Loucy (cell line): ENCODE data around the gene TBL1XR1.

ENCODE experiments used
- H2AFZ ChIP-seq: fragments of 200-600 bp; sonication (generic); 2 replicates; pipeline ENCODE4 v1.6.0; 2016; ENCODE audit warnings: antibody characterized with exemption, mild to moderate bottlenecking, low read length, moderate library complexity
- H3F3A ChIP-seq: fragments of 200-600 bp; 2 replicates; pipeline ENCODE4 v1.6.0; 2016; ENCODE audit warnings: antibody characterized with exemption, low read depth, mild to moderate bottlenecking
- H3K27me3 ChIP-seq: fragments of 200-600 bp; sonication (generic); 2 replicates; pipeline ENCODE4 v1.6.1; 2014; ENCODE audit warnings: low read length, mild to moderate bottlenecking; ENCODE audit not compliant: insufficient read depth, poor library complexity, severe bottlenecking
- H3K36me3 ChIP-seq: fragments of 200-600 bp; sonication (generic); 2 replicates; pipeline ENCODE4 v1.6.1; 2016; ENCODE audit warnings: low read length; ENCODE audit not compliant: insufficient read depth
- H3K4me1 ChIP-seq: fragments of 200-600 bp; sonication (generic); 2 replicates; pipeline ENCODE4 v1.5.1; 2014; ENCODE audit warnings: low read length, mild to moderate bottlenecking; ENCODE audit not compliant: insufficient read depth, poor library complexity, severe bottlenecking
- H3K4me2 ChIP-seq: fragments of 200-600 bp; sonication (generic); 2 replicates; pipeline ENCODE4 v1.6.0; 2014; ENCODE audit warnings: antibody characterized with exemption, low read length, low read depth, mild to moderate bottlenecking; ENCODE audit not compliant: poor library complexity, severe bottlenecking
- H3K4me3 ChIP-seq: fragments of 200-600 bp; sonication (generic); 2 replicates; pipeline ENCODE4 v1.5.1; 2014; ENCODE audit warnings: low read length, mild to moderate bottlenecking, mixed read lengths; ENCODE audit not compliant: poor library complexity, severe bottlenecking
- H3K79me2 ChIP-seq: fragments of 200-600 bp; sonication (generic); 2 replicates; pipeline ENCODE4 v1.6.1; 2014; ENCODE audit warnings: low read length; ENCODE audit not compliant: insufficient read depth
- H3K9ac ChIP-seq: fragments of 200-600 bp; sonication (generic); 2 replicates; pipeline ENCODE4 v1.6.0; 2014; ENCODE audit warnings: mild to moderate bottlenecking, low read depth, low read length, moderate library complexity; ENCODE audit not compliant: poor library complexity, severe bottlenecking
- H3K9me2 ChIP-seq: fragments of 200-600 bp; sonication (generic); replicated peaks from 2 replicates; pipeline ENCODE4 v1.6.1; 2016; ENCODE audit warnings: low read depth, low read length, mixed read lengths
- H3K9me3 ChIP-seq: fragments of 200-600 bp; sonication (generic); 2 replicates; pipeline ENCODE4 v1.6.1; 2014; ENCODE audit warnings: mild to moderate bottlenecking, antibody characterized with exemption, low read length, low read depth; ENCODE audit not compliant: insufficient read depth
- H4K20me1 ChIP-seq: fragments of 200-600 bp; sonication (generic); 2 replicates; pipeline ENCODE4 v1.6.0; 2014; ENCODE audit warnings: antibody characterized with exemption, low read length, mild to moderate bottlenecking; ENCODE audit not compliant: insufficient read depth, poor library complexity, severe bottlenecking
- EZH2phosphoT487 ChIP-seq: fragments of 200-600 bp; IDR thresholded peaks from 2 replicates; pipeline ENCODE4 v1.6.1; 2018; ENCODE audit warnings: antibody characterized with exemption, mild to moderate bottlenecking, moderate library complexity, borderline replicate concordance
- TF ChIP-seq, protein P1 (sequence below): fragments of 200-600 bp; sonication (generic); conservative IDR thresholded peaks from 2 replicates; pipeline ENCODE4 v1.5.1; 2014; ENCODE audit warnings: mild to moderate bottlenecking, antibody characterized with exemption, low read length

Gene TBL1XR1

DNA sequence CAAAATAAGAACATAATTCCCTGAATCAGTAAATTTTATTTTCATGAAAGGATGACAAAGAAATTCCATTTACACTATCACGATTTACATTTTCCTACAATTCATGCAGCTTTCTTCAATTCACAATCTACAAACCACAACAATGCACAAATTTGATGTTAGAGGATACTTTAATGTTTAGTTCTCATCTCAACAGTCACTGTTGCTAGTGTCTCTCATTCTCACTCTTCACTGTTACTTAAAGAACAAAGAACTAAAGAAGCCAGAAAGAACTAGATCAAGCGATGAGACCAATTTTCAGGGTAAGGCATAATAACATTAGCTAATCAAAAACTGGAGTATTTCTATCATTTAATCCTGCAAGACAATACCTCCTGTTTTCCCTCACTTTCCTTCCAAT is 73.5 kb downstream of the TBL1XR1 start:
- TF ChIP-seq EZH2phosphoT487: no peak
- TF ChIP-seq, protein P1, sequence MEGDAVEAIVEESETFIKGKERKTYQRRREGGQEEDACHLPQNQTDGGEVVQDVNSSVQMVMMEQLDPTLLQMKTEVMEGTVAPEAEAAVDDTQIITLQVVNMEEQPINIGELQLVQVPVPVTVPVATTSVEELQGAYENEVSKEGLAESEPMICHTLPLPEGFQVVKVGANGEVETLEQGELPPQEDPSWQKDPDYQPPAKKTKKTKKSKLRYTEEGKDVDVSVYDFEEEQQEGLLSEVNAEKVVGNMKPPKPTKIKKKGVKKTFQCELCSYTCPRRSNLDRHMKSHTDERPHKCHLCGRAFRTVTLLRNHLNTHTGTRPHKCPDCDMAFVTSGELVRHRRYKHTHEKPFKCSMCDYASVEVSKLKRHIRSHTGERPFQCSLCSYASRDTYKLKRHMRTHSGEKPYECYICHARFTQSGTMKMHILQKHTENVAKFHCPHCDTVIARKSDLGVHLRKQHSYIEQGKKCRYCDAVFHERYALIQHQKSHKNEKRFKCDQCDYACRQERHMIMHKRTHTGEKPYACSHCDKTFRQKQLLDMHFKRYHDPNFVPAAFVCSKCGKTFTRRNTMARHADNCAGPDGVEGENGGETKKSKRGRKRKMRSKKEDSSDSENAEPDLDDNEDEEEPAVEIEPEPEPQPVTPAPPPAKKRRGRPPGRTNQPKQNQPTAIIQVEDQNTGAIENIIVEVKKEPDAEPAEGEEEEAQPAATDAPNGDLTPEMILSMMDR: no peak
- Histone ChIP-seq H3K79me2 (peaks cover 100% of the 10 kb centered on the region), H3K9ac (no peak overlapping the region), H3K9me3 (no peaks in the 10 kb centered on the region), H3K4me2 (no peak overlapping the region), H3K36me3 (peaks cover 5% of the 10 kb centered on the region), H4K20me1 (peaks cover 100% of the 10 kb centered on the region), H3F3A (no peaks in the 10 kb centered on the region), H3K9me2 (no peaks in the 10 kb centered on the region), H3K27me3 (no peaks in the 10 kb centered on the region), H2AFZ (no peak overlapping the region), H3K4me3 (no peak overlapping the region), H3K4me1 (peaks cover 29% of the 10 kb centered on the region)

DNA sequence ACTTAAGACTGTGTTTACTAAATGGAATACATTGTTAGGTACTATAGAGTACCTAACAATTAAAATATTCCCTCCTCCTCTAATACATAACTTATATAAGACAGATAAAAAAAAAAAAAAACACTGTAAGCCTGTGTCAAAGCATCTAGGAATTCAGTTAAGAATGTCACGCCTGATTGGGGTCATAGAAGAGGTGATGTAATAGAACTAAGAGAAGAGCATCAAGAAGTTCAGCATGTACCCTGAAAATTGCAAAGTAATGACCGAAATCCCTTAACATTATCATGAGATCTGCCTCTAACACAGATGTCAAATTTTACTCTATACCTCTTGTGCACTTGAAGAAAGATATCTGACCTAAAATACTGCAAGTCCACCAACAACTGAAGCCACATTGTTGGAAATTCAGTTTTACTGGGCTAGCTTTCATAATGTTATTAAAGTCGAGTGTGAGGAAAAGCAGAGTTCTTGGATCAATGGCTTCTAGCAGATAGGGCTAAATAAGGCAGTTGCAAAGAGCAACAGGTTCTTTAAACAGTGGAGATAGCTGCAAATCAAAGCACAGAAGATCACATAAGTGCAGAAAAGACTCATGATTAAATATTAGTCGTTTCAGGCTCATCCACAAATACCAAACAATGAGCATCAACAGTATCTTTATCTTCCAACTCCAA is 75.0 kb downstream of the TBL1XR1 start:
- H3K4me1 ChIP-seq: peaks cover 29% of the 10 kb centered on the region
- no peaks in the 10 kb centered on the region for H3F3A ChIP-seq
- no peak overlapping the region for H3K4me3 ChIP-seq
- H4K20me1 ChIP-seq: peaks cover 100% of the 10 kb centered on the region
- H3K9me2 ChIP-seq: no peaks in the 10 kb centered on the region
- peaks cover 2% of the 10 kb centered on the region; the same call in 1 of the 2 replicates for H3K36me3 ChIP-seq
- H3K4me2 ChIP-seq: no peak overlapping the region
- no peak overlapping the region for H3K9ac ChIP-seq
- no peak overlapping the region for H2AFZ ChIP-seq
- H3K9me3 ChIP-seq: no peaks in the 10 kb centered on the region
- peaks cover 100% of the 10 kb centered on the region for H3K79me2 ChIP-seq
- H3K27me3 ChIP-seq: no peaks in the 10 kb centered on the region
- TF ChIP-seq, protein P1: no peak
- no peak for TF ChIP-seq EZH2phosphoT487

DNA sequence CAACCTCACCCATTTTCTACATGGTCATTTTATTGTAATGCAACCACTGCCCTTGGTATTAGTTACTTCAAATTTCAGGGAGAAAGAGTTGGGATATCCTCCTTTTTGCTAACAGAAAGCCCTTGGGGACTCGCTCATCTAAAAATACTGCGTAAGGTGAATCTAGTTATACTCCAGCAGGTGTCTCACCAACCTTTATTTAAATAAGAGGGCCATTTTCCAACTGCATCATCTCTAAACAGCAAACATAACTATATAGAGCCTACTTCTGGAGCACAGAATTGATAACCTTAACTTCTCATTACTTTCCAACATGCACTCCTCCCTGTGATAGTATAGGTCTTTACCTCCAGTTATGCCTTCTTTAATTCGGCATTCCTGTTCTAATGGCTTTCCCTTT is 77.5 kb downstream of the TBL1XR1 start:
- H3K9me2 ChIP-seq: no peaks in the 10 kb centered on the region
- TF ChIP-seq EZH2phosphoT487: no peak
- TF ChIP-seq, protein P1: no peak
- peaks cover 23% of the 10 kb centered on the region for H3K4me1 ChIP-seq
- H3K79me2 ChIP-seq: peaks cover 100% of the 10 kb centered on the region
- H2AFZ ChIP-seq: no peak overlapping the region
- H3K27me3 ChIP-seq: no peaks in the 10 kb centered on the region
- peaks cover 2% of the 10 kb centered on the region; the same call in 1 of the 2 replicates for H3K36me3 ChIP-seq
- H3K4me3 ChIP-seq: no peak overlapping the region
- H3F3A ChIP-seq: no peaks in the 10 kb centered on the region
- H4K20me1 ChIP-seq: peaks cover 100% of the 10 kb centered on the region
- no peaks in the 10 kb centered on the region for H3K9me3 ChIP-seq
- no peak overlapping the region for H3K9ac ChIP-seq
- no peak overlapping the region for H3K4me2 ChIP-seq
